ENCODE results near the gene ZNF892.
"Not testable (repeated sequence)": the region's sequence is repeated elsewhere in the genome, so short reads cannot be mapped to it uniquely, and the experiment has no call there.

DNA sequence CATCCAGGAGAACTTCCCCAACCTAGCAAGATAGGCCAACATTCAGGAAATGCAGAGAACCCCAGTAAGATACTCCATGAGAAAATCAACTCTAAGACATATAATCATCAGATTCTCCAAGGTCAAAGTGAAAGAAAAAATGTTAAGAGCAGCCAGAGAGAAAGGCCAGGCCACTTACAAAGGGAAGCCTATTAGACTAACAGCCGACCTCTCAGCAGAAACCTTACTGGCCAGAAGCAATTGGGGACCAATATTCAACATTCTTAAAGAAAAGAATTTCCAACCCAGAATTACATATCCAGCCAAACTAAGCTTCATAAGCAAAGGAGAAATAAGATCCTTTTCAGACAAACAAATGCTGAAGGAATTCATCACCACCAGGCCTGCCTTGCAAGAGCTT lies 34.8 kb downstream of the ZNF892 start:
- TF ChIP-seq EZH2 (IDR thresholded peaks at IDR 0.05; ENCODE audit: insufficient read depth, poor library complexity, severe bottlenecking); EZH2phosphoT487 (IDR thresholded peaks at IDR 0.05; ENCODE audit: insufficient read depth, low read depth): not testable (repeated sequence)

Measured in GM23248 (cell line).